GM18951 (cell line): ENCODE results near the gene FLII.

Experiments used
- POLR2A ChIP-seq: IDR thresholded peaks from 4 replicates; pipeline ENCODE4 v1.6.1; 2011; ENCODE audit warnings: mild to moderate bottlenecking; ENCODE audit not compliant: insufficient read length, insufficient read depth; ENCODE audit errors: extremely low read depth
- in situ Hi-C: fragments of 300-500 bp; cut with MboI; formaldehyde crosslinking; loops from one replicate; pipeline ENCODE4 v1.12.0; 2022; ENCODE audit warnings: low sequenced_read_pairs, mixed read lengths, inconsistent platforms; ENCODE audit not compliant: unreplicated experiment

FLII gene

DNA sequence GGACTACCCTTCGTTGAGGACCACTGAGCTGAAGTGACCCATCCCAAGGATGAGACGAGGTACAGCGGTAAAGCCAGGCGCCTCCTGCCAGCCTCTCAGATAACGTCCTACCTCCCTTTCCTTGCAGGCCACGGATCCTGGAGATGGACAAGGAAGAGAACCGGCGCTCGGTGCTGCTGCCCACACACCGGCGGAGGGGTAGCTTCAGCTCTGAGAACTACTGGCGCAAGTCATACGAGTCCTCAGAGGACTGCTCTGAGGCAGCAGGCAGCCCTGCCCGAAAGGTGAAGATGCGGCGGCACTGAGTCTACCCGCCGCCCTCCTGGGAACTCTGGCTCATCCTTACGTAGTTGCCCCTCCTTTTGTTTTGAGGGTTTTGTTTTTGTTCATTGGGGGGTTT, 50.4 kb downstream of the FLII start:
- in situ Hi-C loops = no loop called here
- no peak for TF ChIP-seq POLR2A

- in situ Hi-C loops = no loop called here
- no peak for TF ChIP-seq POLR2A
These were observed 51.6 kb downstream of the FLII start for GRCh38 chr17:18206962-18207361.

DNA sequence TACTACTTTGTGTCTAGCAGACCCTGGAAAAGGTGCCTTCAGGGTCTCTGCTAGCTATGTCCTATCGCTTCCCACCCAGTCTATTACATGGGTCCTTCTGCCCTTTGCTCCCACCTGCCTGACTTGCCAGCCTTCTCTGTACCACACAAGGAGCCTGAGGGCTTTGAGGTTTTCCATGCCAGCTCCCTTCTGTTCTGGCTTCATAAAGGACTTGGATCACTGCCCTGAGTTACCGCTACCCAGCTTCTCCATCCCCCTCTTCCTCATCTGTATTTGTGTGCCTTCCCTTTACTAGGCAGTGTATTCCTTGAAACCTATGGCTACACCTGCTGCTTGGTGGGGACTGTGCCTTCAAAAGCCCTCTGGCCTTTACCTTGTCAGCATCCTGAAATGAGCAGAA, 52.7 kb downstream of the FLII start:
- in situ Hi-C loops = no loop called here
- no peak for TF ChIP-seq POLR2A

DNA sequence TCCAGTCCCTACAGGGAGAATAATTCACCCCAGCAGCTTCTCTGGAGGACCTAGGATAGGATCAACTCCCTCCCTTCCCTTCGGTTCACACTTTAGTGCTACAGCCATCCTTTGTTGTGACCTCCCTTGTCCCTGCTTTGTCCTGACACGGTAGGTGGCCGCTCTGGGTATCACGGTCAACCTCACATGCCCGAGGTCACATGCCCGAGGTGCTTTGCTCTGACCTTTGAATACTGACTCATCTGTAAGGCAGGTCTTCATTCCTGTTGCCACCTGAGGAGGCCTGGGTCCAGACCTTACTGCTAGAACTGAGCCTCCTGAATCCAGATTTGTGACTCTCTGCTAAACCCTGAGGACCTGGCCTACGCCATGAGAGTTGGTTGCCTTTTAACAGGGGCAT, 55.2 kb downstream of the FLII start:
- in situ Hi-C loops = no loop called here
- TF ChIP-seq POLR2A = no peak

DNA sequence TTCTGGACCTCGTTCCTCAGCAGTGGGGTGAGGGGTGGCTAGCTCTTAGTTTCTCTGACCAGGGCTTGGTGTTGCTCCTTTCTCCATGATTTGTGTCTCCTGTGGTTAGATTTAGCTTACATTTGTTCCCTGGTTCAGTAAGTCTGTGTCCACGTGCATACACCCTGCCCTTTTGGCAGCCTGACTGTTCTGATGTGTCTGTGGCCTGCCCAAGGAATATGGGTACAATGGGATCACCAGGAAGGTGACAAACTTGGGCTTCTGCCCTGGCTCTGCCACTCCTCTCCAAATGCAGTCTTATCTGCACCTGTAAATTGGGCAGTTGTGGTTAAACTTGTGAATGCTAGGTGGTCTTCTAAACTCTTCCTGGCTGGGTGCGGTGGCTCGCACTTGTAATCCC, 57.4 kb downstream of the FLII start:
- TF ChIP-seq POLR2A = no peak
- in situ Hi-C loops = no loop called here

DNA sequence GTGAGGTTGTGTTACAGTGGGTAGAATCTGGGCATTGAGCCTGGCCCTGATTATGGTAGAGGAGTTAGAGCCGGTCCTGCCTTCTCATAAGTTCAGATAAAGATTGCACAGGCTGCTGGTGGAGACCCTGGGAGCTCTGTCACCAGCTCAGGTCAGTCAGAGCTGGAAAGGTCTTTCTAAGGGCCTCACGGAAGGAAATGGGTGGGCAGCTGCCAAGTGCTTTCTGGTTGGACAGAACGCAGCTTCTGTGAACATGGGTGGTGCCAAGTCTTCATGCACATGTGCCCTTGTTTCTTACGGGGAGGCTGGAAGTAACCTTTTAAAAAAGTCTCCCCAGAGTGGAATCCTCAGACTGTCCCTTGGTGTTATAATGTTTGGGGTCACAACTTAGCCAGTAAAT, 60.0 kb downstream of the FLII start:
- TF ChIP-seq POLR2A = no peak
- in situ Hi-C loops = no loop called here

DNA sequence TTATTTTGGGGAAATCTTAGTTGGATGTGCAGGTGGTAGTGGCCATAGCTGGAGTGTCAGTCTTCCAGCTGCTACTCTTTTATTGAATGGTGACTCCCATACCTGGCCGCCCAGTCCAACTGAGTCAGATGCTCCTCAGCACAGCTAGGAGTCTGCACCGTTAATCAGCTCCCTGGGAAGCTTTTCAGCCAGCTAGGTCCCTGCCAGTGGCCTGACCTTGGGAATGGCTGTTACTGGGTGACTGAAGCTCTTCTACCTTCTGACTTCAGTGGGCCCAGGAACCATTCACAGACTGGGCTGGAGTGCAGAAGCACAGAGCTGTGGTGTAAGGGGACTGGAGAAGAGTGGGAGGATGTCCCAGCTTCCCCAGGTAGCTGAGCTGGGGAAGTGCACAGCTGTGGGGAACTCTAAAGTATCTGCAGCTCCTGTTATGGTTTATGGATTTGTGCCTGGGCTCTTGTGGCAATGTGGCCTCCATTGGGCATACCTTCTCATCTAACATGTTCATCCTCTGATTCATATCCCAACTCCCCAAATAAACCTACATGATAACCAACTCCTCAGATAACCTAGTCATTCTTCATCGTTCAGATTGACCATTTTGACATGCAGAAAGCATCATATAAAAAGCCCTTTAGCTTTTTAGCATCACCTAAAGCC, 60.9 kb downstream of the FLII start:
- no peak for TF ChIP-seq POLR2A
- in situ Hi-C loops = no loop called here

GRCh38 chr17:18195246-18195645, 63.3 kb downstream of the FLII start:
- TF ChIP-seq POLR2A = no peak
- in situ Hi-C loops = no loop called here
